Right lobe of liver (tissue), 4 donors: ENCODE data around the gene C19orf81.

ENCODE experiments used
- CTCF ChIP-seq, 4 donors: fragments of 200-600 bp in 3 of 4; fragments of 450-650 bp in 1 of 4; IDR thresholded peaks; one replicate each; pipeline versions ENCODE4 v1.5.1 to v1.8.0; 2016 to 2022; ENCODE audit warnings: antibody characterized with exemption in 4 of 4, mild to moderate bottlenecking in 2 of 4
- POLR2A ChIP-seq: fragments of 450-650 bp; IDR thresholded peaks from one replicate; pipeline ENCODE4 v1.6.1; 2017; ENCODE audit warnings: antibody characterized with exemption, mild to moderate bottlenecking
- donor health status: DM: no; HTN: no; CAD: no.
- donor health status: DM: no; HTN: no; CAD: no.
- donor health status: DM: no; HTN: yes; CAD: no.

- TF ChIP-seq CTCF (IDR thresholded peaks at IDR 0.05) = no peak
- no peak for TF ChIP-seq POLR2A
Observed at GRCh38 chr19:50654882-50655281, 5.6 kb downstream of the C19orf81 start.
